Neural cell (in vitro differentiated cells): ENCODE results near the gene PRKCZ. TPM values are rescaled to one million over a fixed set of nuclear protein-coding genes. Genes with fewer than 3 reads are reported as not detected.

Experiments used
- H2AFZ ChIP-seq: fragments of 200-600, 300-800 bp; sonication (generic), shearing (Covaris generic); 2 replicates; pipeline ENCODE4 v1.6.0; 2014; ENCODE audit warnings: low read depth, mild to moderate bottlenecking, antibody characterized with exemption, low read length, moderate library complexity
- H3F3A ChIP-seq: fragments of 200-600 bp; shearing (Covaris generic); 2 replicates; pipeline ENCODE4 v1.6.1; 2016; ENCODE audit warnings: mild to moderate bottlenecking, moderate library complexity, mixed read lengths, antibody characterized with exemption, low read length; ENCODE audit not compliant: insufficient read depth, poor library complexity, severe bottlenecking
- H3K27ac ChIP-seq: fragments of 200-600, 300-800 bp; sonication (generic), shearing (Covaris generic); 2 replicates; pipeline ENCODE4 v1.5.1; 2014; ENCODE audit warnings: mild to moderate bottlenecking, low read length, moderate library complexity
- H3K27me3 ChIP-seq: fragments of 300-800, 200-600 bp; sonication (generic), shearing (Covaris generic); 2 replicates; pipeline ENCODE4 v1.6.0; 2014; ENCODE audit warnings: mild to moderate bottlenecking, low read depth, low read length, moderate library complexity; ENCODE audit not compliant: insufficient read depth
- H3K36me3 ChIP-seq: fragments of 300-800, 200-600 bp; sonication (generic), shearing (Covaris generic); 2 replicates; pipeline ENCODE4 v1.5.1; 2014; ENCODE audit warnings: mild to moderate bottlenecking, antibody characterized with exemption, low read length, moderate library complexity; ENCODE audit not compliant: insufficient read depth
- H3K4me2 ChIP-seq: fragments of 300-800, 200-600 bp; sonication (generic), shearing (Covaris generic); 2 replicates; pipeline ENCODE4 v1.6.0; 2014; ENCODE audit warnings: mild to moderate bottlenecking, low read length
- H3K4me3 ChIP-seq: fragments of 300-800, 200-600 bp; sonication (generic), shearing (Covaris generic); 2 replicates; pipeline ENCODE4 v1.5.1; 2014; ENCODE audit warnings: mild to moderate bottlenecking, low read length, moderate library complexity
- H3K79me2 ChIP-seq: fragments of 200-600 bp; shearing (Covaris generic); replicated peaks from 2 replicates; pipeline ENCODE4 v1.6.0; 2014; ENCODE audit warnings: mild to moderate bottlenecking, low read length, moderate library complexity; ENCODE audit not compliant: insufficient read depth
- H3K9ac ChIP-seq: fragments of 300-800, 200-600 bp; sonication (generic), shearing (Covaris generic); 2 replicates; pipeline ENCODE4 v1.6.1; 2016; ENCODE audit warnings: mild to moderate bottlenecking, low read length, mixed read lengths
- H3K9me2 ChIP-seq: fragments of 200-600 bp; shearing (Covaris generic); 2 replicates; pipeline ENCODE4 v1.6.1; 2016; ENCODE audit warnings: mild to moderate bottlenecking, low read length, mixed read lengths; ENCODE audit not compliant: insufficient read depth
- H3K9me3 ChIP-seq: fragments of 200-600, 300-800 bp; sonication (generic), shearing (Covaris generic); 2 replicates; pipeline ENCODE4 v1.6.1; 2016; ENCODE audit warnings: mild to moderate bottlenecking, mixed run types, low read length, moderate library complexity, mixed read lengths
- H4K20me1 ChIP-seq: fragments of 200-600 bp; shearing (Covaris generic); 2 replicates; pipeline ENCODE4 v1.6.1; 2016; ENCODE audit warnings: mild to moderate bottlenecking, mixed run types; ENCODE audit not compliant: insufficient read depth
- EP300 ChIP-seq: fragments of 450-650 bp; conservative IDR thresholded peaks from 2 replicates; pipeline ENCODE4 v1.6.1; 2014; ENCODE audit warnings: antibody characterized with exemption, mild to moderate bottlenecking, moderate library complexity; ENCODE audit not compliant: poor library complexity, severe bottlenecking
- EZH2 ChIP-seq: fragments of 200-600, 300-800 bp; shearing (Covaris generic), sonication (generic); IDR thresholded peaks from 2 replicates; pipeline ENCODE4 v1.6.1; 2014; ENCODE audit warnings: antibody characterized with exemption, low read length, borderline replicate concordance, mild to moderate bottlenecking; ENCODE audit not compliant: insufficient read depth, poor library complexity, severe bottlenecking
- MXI1 ChIP-seq: fragments of 450-650 bp; conservative IDR thresholded peaks from 2 replicates; pipeline ENCODE4 v1.6.1; 2014; ENCODE audit warnings: antibody characterized with exemption, mild to moderate bottlenecking; ENCODE audit not compliant: poor library complexity, severe bottlenecking
- POLR2AphosphoS5 ChIP-seq: IDR thresholded peaks from 2 replicates; pipeline ENCODE4 v1.6.1; 2012
- RAD21 ChIP-seq: fragments of 450-650 bp; conservative IDR thresholded peaks from 2 replicates; pipeline ENCODE4 v1.6.1; 2014; ENCODE audit warnings: antibody characterized with exemption, mild to moderate bottlenecking, moderate library complexity
- REST ChIP-seq: IDR thresholded peaks from 2 replicates; pipeline ENCODE4 v1.6.1; 2012; ENCODE audit warnings: borderline replicate concordance
- SMC3 ChIP-seq: fragments of 450-650 bp; conservative IDR thresholded peaks from 2 replicates; pipeline ENCODE4 v1.6.1; 2014; ENCODE audit warnings: antibody characterized with exemption, mild to moderate bottlenecking, moderate library complexity; ENCODE audit not compliant: poor library complexity
- TAF1 ChIP-seq: IDR thresholded peaks from 2 replicates; pipeline ENCODE4 v1.6.1; 2012; ENCODE audit warnings: low read depth
- polyA plus RNA-seq: library from polyadenylated mRNA; depleted of rRNA; stranded (reverse); fragments of >200 nt; gene quantifications from 2 replicates; pipeline ENCODE4 v1.2.3, GENCODE V29; 2014
- TF ChIP-seq, protein P1 (sequence below): fragments of 450-650 bp; IDR thresholded peaks from 2 replicates; pipeline ENCODE4 v1.5.1; 2014; ENCODE audit warnings: antibody characterized with exemption, mild to moderate bottlenecking, moderate library complexity; ENCODE audit not compliant: poor library complexity, severe bottlenecking

Gene PRKCZ
- polyA plus RNA-seq, 1 donor from 2014 or later: 54.9 TPM

DNA sequence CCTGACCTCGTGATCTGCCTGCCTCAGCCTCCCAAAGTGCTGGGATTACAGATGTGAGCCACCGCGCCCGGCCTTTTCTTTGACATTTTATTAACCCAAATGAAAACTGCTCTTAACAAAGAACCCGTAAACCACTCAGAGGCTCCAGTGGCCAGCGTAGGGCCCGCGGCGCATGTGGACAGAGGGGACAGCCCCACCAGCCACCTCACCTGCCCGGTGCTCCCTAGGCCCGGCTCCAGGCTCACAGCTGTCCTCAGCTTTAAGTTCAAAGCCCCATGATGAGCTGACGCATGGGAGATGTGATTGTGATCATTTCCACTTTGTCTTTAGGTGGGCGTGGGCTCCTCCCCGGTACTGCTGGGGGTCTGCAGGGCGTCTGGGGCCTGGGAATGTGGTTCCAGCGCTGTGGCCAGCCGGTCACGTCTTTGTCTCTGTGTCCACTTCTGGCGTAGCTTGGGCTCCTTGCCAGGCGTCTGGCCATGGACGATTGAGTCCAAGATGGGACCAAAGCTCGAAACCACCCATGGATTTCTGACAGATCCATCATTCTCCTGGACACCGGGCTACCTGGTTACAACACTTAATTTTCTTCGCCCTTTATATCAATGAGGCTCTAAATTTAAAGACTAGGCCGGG is 6.9 kb downstream of the PRKCZ start:
- Histone ChIP-seq H2AFZ (no peak overlapping the region), H4K20me1 (no peaks in the 10 kb centered on the region), H3K9ac (no peak overlapping the region), H3K27ac (no peak overlapping the region), H3K4me3 (no peak overlapping the region), H3K9me3 (no peaks in the 10 kb centered on the region), H3K79me2 (no peaks in the 10 kb centered on the region), H3K4me2 (no peak overlapping the region), H3K27me3 (peaks cover 3% of the 10 kb centered on the region), H3K9me2 (no peaks in the 10 kb centered on the region), H3K36me3 (no peaks in the 10 kb centered on the region), H3F3A (no peaks in the 10 kb centered on the region)
- TF ChIP-seq EP300: no peak
- TF ChIP-seq EZH2: no peak
- no peak for TF ChIP-seq TAF1
- no peak for TF ChIP-seq MXI1
- TF ChIP-seq, protein P1, sequence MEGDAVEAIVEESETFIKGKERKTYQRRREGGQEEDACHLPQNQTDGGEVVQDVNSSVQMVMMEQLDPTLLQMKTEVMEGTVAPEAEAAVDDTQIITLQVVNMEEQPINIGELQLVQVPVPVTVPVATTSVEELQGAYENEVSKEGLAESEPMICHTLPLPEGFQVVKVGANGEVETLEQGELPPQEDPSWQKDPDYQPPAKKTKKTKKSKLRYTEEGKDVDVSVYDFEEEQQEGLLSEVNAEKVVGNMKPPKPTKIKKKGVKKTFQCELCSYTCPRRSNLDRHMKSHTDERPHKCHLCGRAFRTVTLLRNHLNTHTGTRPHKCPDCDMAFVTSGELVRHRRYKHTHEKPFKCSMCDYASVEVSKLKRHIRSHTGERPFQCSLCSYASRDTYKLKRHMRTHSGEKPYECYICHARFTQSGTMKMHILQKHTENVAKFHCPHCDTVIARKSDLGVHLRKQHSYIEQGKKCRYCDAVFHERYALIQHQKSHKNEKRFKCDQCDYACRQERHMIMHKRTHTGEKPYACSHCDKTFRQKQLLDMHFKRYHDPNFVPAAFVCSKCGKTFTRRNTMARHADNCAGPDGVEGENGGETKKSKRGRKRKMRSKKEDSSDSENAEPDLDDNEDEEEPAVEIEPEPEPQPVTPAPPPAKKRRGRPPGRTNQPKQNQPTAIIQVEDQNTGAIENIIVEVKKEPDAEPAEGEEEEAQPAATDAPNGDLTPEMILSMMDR: no peak
- no peak for TF ChIP-seq POLR2AphosphoS5
- no peak for TF ChIP-seq RAD21
- no peak for TF ChIP-seq REST
- TF ChIP-seq SMC3: no peak

DNA sequence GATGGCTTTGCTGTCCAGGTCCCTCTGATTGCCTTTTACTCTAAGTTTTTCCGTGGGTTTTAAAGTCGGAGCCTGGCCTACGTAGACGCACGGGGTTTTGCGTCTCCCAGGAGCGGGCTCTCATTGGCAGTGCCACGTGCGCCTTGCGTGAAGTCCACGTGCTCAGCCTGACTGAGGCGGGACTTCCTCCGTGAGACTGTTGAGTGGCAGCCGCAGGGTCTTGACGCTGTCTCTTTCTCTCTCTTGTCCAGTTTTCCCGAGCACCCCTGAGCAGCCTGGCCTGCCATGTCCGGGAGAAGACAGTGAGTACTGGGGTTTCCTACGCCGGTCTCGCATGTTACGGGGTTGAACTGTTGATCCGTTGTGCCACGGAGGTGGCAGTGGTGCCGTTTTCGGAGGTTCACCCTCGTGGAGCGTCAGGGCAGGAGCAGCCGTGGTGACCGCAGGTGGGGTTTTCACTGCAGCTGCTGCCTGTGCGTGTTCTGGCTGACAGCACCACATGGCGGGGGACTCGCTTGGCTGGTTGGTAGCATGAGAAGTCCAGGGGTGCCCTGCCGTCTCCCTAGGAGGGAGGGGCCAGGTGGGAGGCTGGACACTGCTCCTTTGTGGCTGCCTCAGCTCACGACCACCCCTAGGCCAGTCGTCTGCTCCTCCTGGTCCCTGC is 9.2 kb downstream of the PRKCZ start:
- H3K9me2 ChIP-seq: no peaks in the 10 kb centered on the region
- H3K36me3 ChIP-seq: no peaks in the 10 kb centered on the region
- H3K9ac ChIP-seq: no peak overlapping the region
- no peaks in the 10 kb centered on the region for H3F3A ChIP-seq
- no peak for TF ChIP-seq EZH2
- TF ChIP-seq EP300: no peak
- no peak for TF ChIP-seq REST
- TF ChIP-seq, protein P1: no peak
- no peak for TF ChIP-seq RAD21
- no peak for TF ChIP-seq POLR2AphosphoS5
- TF ChIP-seq MXI1: no peak
- no peak for TF ChIP-seq SMC3
- no peak for TF ChIP-seq TAF1
- H3K4me3 ChIP-seq: no peak overlapping the region
- no peak overlapping the region for H2AFZ ChIP-seq
- H3K27ac ChIP-seq: no peak overlapping the region
- no peaks in the 10 kb centered on the region for H4K20me1 ChIP-seq
- H3K9me3 ChIP-seq: no peaks in the 10 kb centered on the region
- H3K4me2 ChIP-seq: no peak overlapping the region
- no peaks in the 10 kb centered on the region for H3K79me2 ChIP-seq
- H3K27me3 ChIP-seq: no peaks in the 10 kb centered on the region
